SIG-M5 treated with dmso at 0.1 percent for 504 hours (cell line): ENCODE data around the gene PNMA6F.
"Not testable (repeated sequence)": the region's sequence is repeated elsewhere in the genome, so short reads cannot be mapped to it uniquely, and the experiment has no call there.

Source experiments
- DNase-seq: peaks from one replicate; lab custom pipeline; 2025; ENCODE audit not compliant: unreplicated experiment; lab: John Stamatoyannopoulos, UW

The PNMA6F gene

DNA sequence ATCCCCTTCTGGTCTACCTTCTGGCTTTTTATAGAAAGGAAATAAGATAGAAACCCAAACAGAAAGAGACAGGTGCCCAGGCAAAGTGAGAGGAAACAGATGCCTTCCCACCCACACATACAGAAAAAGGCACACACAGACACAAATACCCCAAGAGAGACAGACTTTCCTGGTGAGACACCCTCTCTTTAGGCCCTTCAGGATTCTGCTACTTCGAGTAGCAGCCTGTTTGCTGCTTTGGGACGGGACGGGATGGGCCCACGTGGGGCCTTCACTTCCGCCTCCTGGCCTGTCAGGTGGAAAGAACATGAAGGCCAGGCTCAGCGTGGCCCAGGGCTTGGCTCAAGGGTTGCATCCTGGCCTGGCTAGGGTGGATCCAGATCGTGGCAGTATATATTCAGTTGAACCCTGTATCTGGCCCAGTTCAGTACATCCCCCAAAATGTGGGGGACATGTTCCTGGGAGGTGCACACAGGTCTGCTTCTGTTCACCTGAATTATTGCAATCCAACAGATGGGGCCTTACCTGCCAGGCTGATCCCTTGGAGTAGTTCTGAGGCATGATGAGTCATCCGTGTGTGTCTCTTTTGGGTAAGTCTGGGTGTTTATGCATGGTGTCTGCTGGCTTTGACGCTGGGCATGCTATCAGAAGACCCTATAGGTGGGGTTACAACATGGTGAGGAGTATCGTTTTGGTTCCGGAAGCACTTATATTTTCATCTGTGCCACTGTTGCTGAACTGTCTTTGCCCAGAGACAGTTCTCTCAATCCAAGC, 14.7 kb upstream of the PNMA6F start:
- DNase-seq: no peak

DNA sequence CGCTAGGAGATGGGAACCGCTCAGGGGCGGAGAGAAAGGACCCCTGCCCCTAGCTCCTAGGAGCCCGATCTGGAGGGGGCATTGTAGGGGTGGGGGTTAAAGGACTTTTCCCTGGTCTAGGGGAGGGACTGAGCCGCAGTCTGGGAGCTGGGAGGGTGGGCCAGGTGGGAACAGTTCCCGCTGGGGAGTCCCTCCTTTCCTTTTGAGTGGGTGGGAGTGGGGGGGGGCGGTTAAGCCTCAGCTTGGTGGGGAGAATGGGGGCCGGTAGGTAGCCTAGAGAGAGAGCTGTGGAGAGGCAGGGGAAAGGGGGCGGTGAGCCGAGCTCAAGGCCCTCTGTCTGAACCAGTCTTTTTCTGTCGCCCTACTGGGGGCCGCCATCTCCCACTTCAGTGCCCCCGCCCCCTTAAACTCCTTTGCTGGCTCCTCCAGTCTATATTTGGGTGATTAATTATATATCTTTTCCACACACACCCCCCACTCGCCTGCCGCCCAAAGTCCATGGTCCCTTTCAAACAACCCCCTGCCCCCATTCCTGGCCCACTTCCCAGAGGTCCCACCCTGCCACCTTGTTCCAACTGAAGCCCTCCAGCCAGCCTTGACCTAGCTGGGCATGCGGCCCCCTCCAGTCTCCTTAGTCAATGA, 13.2 kb upstream of the PNMA6F start:
- no peak for DNase-seq

DNA sequence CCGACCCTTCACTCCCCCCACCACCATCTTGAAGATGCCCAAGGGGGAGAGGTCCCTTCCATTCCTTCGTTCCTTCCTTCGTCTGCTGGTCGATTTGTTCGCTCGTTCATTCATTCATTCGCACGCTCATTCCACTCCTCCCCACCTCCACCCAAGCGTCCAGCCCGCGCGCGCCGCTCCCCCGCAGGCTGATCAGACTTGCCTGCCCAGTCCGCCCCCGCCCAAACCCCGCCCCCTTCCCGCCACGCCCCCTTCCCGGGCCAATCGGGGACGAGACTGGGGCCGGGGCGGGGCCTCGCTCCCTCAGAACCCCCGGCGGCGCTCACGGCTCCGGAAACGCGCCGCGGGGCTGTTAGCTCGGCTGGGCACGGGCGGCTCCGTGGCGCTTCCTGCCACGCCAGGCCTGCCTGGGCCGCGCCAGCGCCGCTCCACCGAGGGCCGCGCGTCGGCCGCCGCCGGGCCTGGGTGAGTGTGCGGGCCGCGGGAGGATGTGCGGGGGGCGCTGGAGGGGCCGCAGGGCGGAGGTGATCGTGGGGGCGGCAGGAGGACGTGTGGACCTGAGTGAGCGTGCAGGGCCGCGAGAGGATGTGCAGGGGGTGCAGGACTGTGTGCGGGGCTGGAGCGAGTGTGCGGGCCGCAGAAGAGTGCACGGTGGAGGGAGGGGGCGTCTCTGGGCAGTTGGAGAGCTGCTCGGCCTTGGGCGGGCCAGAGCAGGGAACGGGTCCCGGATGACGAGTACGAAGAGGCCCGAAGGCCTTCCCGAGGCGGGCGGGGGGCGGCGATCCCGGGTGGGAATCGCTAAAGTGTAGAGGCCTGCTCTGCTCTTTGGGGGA, 12.5 kb upstream of the PNMA6F start, which contains the start of gene ZNF275:
ZNF275 (plus strand) TSS at position 333 of the 833 bp plus-strand sequence. CDS start 2,527 bp downstream, outside the sequence.
- peak; percentile 68 for DNase-seq

DNA sequence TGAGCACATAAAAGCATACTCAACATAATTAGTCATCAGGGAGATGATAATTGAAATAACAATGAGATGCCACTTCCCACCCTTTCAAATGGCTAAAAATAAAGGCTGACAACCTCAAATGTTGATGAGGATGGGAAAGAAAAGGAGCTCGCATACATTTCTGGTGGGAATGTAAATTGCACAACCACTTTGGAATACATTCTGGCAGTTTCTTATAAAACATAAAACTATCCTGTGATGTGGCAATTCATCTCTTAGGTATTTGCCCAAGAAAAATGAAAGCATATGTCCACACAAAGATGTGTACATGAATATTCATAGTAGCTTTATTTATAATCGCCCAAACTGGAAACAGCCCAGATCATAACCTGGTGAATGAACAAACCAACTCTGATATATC, 11.7 kb upstream of the PNMA6F start:
- no peak for DNase-seq

DNA sequence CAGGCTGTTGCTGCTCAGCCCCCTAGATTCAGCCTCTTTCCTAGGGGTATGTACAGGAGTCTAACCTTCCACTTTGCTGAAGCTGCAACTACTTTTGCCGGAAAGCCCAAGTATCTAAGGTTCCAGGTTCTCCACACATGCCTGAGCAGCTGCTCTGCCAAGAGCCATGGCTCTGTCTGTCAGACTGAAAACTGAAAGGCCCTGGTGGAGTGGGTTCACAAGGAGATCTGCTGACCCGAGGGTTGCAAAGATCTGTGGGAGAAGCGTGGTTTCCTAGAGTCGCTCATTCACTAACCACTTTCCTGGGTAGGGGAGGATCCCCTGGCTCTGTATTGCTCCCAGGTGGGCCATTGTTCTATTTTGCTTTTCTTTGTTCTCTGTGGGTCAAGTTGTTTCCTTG, 6.0 kb upstream of the PNMA6F start:
- no peak for DNase-seq

DNA sequence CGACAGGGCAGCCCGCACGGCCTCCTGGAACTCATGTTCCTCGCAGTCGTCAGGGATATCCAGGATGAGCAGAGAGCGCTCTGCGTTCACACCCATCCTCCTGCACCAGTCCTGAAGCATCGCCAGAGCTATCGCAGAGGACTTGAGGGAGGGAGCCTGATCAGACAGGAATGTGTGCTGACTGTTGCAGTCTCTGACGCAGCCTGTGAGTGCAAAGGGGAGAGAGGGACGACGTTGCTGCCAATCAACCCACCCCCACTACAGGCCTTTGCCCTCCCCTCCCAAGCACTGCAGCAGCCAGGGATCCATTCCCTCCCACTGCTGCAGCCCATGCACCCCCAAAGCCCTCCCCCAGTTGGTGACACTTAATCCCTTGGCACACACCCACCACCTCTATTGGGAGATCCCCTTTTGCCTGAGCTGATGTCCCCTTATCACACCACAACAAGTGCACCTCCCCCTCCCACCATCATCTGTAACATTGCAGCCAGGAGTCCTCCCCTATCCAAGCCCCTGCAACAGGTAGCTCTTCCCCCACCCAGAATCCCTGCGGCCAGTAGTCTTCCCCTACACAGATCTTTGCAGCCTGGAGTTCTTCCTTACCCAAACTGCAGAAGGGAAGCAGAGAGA, 897 bp downstream of the PNMA6F start:
- no peak for DNase-seq

DNA sequence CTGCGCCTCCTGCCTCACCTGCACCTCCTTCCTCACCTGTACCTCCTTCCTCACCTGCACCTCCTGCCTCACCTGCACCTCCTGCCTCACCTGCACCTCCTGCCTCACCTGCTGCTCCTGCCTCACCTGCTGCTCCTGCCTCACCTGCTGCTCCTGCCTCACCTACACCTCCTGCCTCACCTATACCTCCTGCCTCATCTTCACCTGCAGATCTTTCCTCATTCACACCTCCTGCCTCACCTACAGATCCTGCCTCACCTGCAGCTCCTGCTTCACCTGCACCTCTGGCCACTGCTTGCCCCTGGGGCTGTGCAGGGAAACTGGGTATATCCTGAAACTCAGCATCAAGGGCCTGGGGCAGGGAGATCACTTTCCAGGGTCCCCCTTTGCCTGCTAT, 1.5 kb downstream of the PNMA6F start:
- not testable (repeated sequence) for DNase-seq

DNA sequence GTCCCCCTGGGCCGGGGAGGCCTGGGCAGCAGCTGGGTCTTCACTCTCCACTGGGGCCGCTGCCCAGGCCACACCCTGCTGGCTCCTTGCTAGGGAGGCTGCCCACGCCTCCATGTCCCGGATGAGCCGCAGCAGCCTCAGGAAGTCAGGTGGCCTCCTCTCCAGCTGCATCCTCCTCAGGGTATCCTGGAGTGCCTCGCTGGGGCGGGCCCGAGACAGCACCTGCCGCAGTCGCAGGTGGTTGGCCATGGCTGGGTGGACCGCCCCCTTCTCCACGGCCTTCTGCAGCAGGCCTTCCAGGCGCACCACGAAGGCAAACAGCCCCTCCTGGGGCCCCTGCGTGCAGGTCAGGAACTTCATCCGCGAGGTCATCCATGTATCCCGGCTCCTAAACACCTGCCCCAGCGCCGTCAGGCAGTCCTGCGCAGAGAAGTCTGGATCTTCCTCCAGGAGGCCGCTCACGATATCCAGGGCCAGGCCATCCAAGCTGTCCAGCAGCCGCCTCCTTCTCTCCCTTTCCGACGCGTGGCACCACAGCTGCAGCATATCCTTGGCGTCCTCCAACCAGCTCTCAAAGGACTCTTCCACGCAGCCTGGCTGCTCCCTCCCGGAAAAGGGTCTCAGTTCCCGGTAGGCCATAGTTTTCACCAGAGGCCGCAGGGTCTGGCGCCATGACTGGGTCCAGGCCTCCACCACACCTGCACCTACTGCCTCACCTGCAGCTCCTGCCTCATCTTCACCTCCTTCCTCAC, 2.1 kb downstream of the PNMA6F start:
- no peak for DNase-seq

DNA sequence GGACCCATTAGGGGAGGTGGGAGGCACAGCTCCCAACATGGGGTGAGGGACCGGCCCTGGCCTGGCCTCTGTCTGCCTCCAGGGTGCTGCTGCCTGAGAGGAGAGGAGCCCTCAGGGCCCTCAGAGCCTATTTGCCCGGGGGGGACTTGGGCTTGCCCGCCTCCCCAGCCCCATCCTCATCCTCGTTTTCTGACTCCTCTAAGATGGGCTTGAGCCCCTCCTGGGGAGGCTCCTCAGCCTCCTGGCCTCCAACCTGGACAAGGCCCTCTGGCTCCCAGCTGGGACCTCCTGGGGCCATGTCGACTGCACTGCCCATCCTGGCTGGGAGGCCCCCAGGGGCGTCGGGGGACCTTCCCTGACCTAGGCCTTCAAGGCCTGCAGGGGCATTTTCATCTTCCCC, 2.8 kb downstream of the PNMA6F start:
- DNase-seq: no peak

DNA sequence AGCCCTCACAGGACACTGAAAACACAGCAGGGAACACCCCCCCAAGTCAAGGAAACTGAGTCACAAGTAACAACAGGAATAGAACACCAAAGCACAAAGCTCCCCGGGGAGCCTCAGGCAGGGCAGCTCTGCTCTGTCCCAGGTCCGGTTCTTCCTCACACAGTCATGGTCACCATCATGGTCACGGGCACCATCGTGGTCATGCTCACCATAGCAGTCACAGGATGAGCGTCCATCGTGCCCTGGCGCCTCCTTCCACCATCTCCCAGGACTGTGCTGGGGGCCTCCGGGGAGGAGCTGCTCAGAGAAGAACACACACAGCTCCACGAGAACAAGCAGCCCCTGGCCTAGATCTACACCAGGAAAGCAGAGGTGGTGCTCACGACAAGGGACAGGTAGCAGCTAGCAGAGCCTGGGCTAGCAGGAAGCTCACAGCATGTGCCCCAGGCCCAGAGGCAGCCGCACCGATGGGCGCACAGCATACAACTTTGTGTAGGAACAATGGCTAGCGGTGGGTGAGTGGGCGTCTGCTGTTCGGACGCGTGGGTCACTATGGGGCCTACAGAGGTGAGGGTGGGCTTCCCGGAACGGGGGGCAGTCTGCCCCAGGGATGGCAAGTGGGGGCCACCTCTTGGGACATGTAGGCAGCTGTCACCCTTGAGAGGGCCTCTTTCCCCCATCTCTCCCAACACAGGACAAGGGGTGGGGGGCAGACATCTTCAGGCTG, 3.4 kb downstream of the PNMA6F start:
- DNase-seq: no peak

DNA sequence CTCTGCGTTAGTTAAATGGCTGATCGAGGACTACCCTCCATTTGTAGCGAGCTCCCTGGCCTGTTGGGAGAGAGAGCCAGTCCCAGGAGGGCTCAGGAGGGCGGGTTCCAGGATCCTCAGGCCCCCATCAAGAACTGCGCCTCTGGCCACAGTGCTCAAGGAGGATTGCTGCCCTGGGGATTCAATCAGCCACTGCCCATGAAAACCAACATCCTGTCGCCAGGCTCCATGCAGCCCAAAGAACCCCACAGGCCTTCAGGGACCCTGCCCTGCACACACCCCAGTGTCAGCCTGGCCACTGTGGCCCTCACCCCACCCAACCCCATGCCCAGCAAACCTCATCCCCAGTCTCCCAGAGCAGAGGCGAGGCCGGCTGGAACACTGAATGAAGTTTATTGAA, 4.3 kb downstream of the PNMA6F start:
- DNase-seq: no peak

DNA sequence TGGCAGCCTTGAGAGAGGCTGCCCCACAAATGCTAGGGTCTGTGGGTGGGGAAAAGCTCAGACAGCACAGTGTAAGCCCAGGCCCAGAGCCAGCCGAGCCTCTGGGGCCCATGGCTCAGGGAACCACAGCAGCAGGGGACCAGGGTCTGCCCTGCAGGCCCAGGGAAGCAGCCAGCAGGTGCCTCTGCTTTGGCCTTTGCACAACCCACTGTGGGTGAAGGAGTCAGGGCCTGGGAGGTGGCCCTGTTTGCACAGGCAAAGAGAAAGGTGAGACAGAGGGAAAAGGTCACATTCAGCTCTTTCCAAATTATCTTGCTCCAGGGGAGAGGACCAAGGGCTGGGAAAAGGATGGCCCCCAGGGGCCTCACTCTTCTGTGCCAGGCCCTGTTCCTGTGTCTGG, 8.7 kb downstream of the PNMA6F start:
- no peak for DNase-seq

DNA sequence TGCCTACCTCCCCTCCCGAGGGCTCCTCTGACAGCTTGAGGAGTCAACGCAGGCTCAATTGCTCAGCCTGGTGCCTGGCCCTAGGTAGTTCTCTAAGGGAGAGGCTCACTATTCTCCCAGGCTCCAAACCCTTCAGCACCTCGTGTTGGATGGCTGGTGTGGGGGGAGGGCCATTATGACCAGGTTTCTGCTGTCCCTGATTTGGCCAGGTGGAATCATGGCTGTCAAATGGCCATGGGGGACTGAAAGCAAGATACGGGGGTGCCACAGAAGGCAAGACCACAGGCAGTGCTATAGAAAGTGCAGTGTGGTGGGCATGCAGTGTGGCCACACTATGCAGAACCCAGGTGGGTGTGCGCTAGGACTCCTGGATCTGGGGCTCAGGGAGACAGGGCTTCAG, 9.5 kb downstream of the PNMA6F start:
- no peak for DNase-seq

DNA sequence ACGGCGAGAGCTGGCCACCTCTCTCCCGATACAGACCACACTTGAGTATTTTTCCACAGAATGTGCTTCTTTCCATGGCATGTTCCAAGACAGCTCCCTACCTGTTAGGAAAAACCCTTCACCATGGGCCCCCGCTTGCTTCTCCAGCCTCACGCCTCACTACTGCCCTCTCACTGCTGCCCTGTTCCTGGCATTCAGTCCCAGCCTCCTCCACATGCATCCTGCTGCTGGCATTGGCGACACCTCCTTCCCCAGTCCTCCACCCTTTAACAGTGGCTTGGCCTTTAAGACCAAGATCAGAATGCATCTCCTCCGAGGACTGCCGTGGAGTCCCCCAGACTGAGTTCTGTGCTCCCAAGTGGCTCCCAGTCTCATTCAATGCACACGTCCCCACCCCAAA, 10.7 kb downstream of the PNMA6F start:
- DNase-seq: no peak

DNA sequence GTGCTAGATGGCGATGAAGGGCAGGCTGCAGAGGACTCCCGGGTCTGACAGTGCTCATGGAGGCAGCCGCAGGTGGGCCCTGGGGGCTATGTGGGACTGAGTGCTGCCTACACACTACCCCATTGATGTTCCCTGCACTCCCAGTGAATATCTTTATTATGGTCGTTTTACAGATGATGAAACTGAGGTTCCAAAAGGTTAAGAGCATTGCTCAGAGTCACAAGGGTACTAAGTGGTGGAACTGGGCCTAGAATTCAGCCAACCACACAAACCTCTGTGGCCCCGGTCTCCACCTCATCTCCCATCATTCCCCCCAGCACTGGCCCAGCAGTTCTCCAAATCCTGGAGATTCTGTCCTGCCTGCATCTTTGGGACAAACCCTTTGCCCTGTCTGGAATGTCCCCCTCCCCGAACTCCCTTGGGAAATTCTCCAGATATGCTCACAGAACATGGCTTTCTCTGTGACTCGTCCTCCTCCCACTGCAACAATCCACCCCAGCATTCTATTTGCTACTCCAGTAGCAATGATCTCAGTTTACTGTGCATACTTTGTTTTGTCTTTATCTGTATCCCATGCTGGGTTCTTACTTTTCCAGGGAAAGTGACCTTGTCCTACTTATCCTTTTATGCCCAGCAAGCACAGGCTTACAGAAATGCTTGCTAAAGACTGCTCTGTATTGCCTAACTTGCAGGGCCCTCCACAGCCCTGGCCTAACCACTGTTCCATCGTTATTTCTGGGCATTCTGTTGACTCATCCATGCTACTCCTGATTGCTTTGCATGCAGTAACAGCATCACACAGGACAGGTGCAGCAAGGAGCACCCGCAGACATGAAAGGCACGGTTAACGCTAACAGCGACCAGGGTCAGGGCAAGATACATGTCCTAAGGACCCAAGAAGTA, 14.0 kb downstream of the PNMA6F start:
- DNase-seq: no peak

DNA sequence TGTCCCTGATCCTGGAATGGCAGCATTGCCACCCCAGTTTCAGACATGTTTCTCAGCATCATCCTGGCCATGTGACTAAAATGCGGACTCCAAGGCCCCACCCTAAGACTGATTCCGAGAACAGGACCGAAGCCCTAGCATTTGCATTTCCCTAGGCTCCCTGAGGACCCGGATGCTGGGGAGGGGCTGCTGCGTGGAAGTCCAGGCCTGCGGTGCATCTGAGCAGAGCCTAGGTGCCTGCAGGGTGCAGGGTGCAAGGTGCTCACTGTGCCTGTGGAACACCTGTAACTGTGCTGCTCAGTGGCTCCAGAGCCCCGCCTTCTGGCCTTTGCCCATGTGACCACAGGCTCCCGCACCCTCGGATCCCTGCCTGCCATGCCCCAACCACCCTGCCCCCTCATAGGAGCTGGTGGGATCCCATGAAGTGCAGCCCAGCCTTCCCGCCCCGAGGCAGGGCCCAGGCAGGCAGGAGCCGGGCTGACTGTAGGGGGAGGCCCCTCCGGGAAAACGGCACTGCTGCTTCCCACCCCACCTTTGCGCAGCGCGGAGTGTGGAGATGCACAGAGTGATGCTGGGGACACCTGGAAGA, 14.9 kb downstream of the PNMA6F start:
- no peak for DNase-seq

DNA sequence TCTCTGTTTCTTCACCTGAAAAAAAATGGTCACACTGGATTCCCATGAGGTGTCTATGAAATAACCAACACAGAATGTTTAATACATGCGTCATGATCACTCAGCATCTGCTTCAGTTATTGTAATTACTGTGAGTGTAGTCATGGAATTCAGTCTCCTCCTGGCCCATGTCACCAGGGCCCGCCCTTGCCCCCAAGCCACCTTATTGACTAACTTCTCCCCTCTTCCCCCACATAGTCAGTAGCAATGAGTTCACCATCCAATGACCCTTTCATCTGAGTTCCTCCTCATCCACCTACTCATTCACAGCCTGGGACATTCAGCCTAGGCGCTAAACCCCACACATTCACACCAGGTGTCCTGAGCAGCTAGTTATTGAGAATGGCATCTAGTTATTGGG, 15.6 kb downstream of the PNMA6F start:
- no peak for DNase-seq

DNA sequence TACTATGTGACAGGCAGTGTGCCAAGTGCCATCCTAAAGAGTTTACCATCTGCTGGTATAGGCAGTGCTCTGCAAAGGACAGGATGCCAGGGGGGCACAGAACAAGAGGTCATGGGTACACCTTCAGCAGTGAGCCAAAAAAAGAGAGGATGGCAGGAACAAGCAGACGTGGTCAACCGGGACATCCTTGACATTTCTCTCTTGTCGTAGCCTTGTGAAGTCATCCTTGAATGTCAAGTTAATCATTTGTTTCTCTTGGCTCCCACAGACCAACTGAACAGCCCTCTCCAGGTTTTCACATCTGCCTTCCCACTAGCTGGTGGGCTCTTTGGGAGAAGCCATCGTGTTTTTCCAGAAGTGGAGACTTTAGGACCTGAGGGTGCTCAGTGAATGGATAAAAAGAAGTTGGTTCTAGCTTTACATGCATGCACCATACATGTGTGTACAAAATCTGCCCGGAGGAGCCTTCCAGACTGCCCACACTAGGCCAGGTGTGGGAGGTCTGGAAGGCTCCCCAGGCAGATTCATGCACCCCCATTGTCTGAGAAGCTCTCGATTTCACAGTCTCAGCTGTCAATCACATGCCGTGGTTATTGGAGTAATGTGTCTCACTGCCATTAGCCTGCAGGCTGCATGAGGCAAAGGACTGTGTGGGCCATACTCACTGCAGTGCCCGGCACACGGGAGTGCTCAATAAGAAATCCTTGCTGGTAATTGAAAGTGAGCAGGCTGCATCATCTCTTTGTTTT, 16.4 kb downstream of the PNMA6F start:
- DNase-seq: no peak
